ENCODE results near the gene MYRIP.

DNA sequence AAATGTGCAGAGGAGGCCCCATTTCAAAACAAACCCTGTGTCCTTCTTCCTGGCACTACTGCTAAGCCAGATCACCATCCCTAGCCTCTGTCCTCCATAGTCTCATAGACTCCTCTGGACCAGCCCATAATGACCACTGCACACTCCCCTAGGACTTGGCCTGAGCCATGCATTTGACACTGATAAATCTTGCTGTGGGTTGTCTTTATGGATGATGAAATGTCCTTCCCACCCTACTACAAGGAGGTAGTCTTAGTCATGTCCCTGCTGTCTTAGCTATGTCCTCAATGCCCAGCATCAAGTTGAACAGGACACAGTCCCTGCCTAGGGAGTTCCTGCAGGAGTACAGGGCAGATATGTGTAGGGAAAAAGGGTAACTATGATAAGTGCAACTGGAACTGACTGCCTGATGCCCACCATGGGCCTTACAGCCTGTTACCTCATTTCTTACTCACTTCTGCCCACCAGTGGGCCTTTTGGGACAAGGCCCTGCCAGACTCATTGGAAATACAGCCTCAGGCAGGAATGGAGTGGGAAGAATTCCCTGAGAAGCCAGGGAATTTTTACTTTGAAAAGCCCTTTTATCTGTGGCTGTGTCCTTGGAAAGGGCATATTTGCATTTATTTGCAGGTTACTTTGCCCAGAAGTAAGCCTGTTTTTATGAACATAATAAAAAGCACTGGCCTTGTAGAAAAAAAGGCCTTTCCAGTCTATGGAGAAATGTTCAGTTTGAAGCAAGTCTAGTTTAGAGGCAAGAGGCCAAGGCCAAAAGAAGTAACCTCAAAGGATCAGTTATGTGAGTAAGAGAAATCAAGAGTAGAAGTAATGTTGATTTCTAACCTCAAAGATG lies 300.5 kb downstream of the MYRIP start:
- TF ChIP-seq, protein P1, sequence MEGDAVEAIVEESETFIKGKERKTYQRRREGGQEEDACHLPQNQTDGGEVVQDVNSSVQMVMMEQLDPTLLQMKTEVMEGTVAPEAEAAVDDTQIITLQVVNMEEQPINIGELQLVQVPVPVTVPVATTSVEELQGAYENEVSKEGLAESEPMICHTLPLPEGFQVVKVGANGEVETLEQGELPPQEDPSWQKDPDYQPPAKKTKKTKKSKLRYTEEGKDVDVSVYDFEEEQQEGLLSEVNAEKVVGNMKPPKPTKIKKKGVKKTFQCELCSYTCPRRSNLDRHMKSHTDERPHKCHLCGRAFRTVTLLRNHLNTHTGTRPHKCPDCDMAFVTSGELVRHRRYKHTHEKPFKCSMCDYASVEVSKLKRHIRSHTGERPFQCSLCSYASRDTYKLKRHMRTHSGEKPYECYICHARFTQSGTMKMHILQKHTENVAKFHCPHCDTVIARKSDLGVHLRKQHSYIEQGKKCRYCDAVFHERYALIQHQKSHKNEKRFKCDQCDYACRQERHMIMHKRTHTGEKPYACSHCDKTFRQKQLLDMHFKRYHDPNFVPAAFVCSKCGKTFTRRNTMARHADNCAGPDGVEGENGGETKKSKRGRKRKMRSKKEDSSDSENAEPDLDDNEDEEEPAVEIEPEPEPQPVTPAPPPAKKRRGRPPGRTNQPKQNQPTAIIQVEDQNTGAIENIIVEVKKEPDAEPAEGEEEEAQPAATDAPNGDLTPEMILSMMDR (IDR thresholded peaks at IDR 0.05) = no peak
- TF ChIP-seq POLR2A (IDR thresholded peaks at IDR 0.05) = no peak

All from testis (tissue), 2 donors.